Activated T-cell treated with anti-CD3 and anti-CD28 coated beads, Interleukin-2, amount 50 U/mL, for 48 hours (primary cell): ENCODE measurements around the gene LACTB.
A peak's percentile ranks its signal among the peaks of the same experiment; 100 is the strongest.

Experiments used
- DNase-seq, 2 experiments: peaks; one replicate each; pipeline ENCODE4 v3.0.0-alpha.2; 2020

The LACTB gene

GRCh38 chr15:63181648-63182047, 60.0 kb downstream of the LACTB start:
- no peak for DNase-seq

GRCh38 chr15:63185206-63185605, 63.5 kb downstream of the LACTB start:
- no peak for DNase-seq

GRCh38 chr15:63186065-63186464, 64.4 kb downstream of the LACTB start:
- DNase-seq: no peak

- no peak for DNase-seq
Measured at GRCh38 chr15:63187589-63188226, 66.0 kb downstream of the LACTB start.

GRCh38 chr15:63188247-63188925, 66.7 kb downstream of the LACTB start:
- DNase-seq: peak; percentile 58 to 62

- DNase-seq: peak; percentile 99
Measured at GRCh38 chr15:63188926-63189871, 67.5 kb downstream of the LACTB start, which contains the start of gene RAB8B. Gene RAB8B (plus strand): TSS chr15:63189606. CDS start chr15:63189625, 19 bp downstream.

- no peak for DNase-seq
Measured at GRCh38 chr15:63189941-63190768, 68.5 kb downstream of the LACTB start.

- no peak for DNase-seq
Measured at GRCh38 chr15:63190769-63191649, 69.3 kb downstream of the LACTB start.
